IPS-18c (cell line): ENCODE data around the gene CCN5.
"Not testable (repeated sequence)": the region's sequence is repeated elsewhere in the genome, so short reads cannot be mapped to it uniquely, and the experiment has no call there.

Experiments
- H3K4me3 ChIP-seq: 2 replicates; pipeline ENCODE4 v1.7.0; 2013; ENCODE audit warnings: low read depth, mild to moderate bottlenecking, low read length, moderate library complexity; ENCODE audit not compliant: insufficient read depth
- H3K9me3 ChIP-seq: one replicate; pipeline ENCODE4 v1.6.1; 2013; ENCODE audit warnings: mild to moderate bottlenecking, low read length, moderate library complexity; ENCODE audit not compliant: control insufficient read depth, insufficient read depth

The CCN5 gene, protein sequence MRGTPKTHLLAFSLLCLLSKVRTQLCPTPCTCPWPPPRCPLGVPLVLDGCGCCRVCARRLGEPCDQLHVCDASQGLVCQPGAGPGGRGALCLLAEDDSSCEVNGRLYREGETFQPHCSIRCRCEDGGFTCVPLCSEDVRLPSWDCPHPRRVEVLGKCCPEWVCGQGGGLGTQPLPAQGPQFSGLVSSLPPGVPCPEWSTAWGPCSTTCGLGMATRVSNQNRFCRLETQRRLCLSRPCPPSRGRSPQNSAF

DNA sequence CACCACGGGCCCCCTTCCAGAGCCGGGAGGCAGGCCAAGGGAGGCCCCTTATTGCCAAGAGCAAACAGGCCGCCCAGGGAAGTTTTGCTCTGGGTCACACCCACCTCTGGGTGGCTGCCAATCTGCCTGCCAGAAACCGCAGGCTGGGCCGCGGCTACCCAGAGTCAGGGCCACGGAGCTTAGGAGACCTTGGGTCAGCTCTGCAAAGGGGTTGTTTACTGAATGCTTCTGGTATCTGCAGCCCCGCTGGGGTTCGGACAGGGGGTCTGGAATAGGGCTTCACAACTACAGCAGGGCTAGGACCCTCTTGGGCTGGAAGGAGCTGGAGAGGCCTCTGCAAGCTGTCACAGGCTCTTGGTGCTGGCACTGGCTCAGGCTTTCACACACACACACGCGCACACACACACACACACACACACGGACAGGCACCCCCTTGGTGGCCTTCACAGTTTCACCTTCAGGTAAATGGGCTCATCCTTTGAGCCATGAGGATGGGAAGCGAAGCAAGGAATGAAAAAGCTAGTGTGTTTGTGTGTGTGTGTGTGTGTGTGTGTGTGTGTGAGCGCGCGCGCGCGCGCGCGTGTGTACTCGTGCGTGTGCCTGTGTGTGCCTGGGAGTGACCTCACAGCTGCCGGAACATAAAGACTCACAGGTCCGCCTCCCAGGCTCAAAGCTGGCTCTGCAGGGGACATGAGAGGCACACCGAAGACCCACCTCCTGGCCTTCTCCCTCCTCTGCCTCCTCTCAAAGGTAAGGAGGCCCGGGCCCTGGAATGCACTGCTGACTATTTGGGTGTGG, at the start of gene CCN5:
TSS of gene CCN5 (plus strand) at position 669 of the 798 bp plus-strand sequence. CDS start at position 691, 22 bp downstream.
- Histone ChIP-seq H3K4me3 (no peak within 1 kb of the TSS), H3K9me3 (no peaks in the 10 kb centered on the region)

DNA sequence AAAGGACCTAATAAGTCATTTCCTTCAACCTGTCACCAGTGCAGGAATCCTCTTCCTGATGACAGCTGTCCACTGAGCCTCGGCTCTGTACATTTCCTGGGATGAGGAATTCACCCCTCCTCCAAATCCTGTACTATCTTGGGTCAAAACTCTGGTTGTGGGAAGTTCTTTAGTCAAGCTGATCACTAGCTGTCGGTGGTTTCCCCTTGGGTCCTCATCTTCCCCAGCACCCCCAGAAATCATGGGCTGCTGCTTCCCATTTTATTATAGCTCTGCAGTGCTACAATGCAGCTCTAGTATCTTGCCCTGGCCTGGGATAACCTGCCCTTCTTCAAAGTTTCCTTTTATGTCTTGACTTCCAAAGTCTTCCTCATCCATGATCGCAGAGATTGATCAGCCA, 49.1 kb upstream of the CCN5 start:
- no peak overlapping the region for H3K4me3 ChIP-seq

DNA sequence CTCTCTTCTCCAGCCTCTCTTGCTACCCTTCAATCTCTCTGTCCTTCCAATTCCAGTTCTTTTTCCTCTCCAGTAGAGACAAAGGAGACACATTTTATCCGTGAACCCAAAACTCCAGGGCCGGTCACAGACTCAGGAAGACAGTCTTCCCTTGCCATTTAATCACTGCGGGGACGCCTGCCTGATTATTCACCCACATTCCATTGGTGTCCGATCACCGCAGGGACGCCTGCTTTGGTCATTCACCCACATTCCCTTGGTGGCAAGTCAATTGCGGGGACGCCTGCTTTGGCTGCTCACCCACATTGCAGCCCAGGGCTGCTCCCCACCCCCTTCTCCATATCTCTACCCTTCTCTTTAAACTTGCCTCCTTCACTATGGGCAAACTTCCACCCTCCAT, 44.3 kb upstream of the CCN5 start:
- not testable (repeated sequence) for H3K9me3 ChIP-seq, H3K4me3 ChIP-seq

More for the DNA sequence above, 49.1 kb upstream of the CCN5 start:
- no peaks in the 10 kb centered on the region for H3K9me3 ChIP-seq

DNA sequence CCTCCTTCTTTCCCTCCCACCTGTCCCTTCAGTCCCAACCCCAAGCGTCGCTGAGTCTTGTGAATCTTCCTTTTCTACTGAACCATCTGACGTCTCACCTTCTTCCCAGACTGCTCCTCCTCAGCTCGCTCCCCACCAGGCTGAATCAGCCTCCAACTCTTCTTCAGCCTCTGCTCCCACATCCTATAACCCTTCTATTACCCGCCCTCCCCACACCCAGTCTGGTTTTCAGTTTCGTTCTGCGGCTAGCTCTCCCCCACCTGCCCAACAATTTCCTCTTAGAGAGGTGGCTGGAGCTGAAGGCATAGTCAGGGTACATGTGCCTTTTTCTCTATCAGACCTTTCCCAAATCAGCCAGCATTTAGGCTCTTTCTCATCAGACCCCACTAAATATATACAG, 43.6 kb upstream of the CCN5 start:
- not testable (repeated sequence) for H3K9me3 ChIP-seq, H3K4me3 ChIP-seq

DNA sequence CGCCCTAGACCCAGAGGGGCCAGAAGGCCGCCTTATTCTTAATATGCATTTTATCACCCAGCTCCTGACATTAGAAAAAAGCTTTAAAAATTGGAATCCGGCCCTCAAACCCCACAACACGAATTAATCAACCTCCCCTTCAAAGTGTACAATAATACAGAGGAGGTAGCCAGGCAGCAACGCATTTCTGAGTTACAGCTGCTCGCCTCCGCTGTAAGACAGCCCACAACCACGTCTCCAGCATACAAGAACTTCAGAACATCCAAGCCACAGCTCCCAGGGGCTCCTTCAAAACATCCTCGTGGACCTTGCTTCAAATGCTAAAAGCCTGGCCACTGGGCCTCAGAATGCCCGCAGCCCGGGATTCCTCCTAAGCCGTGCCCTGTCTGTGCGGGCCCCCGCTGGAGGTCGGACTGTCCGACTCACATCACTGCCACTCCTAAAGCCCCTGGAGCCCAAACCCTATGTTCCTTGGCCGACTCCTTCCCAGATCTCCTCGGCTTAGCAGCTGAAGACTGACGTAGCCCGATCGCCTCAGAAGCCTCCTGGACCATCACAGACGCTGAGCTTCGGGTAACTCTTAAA, 42.8 kb upstream of the CCN5 start:
- H3K9me3 ChIP-seq, H3K4me3 ChIP-seq: not testable (repeated sequence)

DNA sequence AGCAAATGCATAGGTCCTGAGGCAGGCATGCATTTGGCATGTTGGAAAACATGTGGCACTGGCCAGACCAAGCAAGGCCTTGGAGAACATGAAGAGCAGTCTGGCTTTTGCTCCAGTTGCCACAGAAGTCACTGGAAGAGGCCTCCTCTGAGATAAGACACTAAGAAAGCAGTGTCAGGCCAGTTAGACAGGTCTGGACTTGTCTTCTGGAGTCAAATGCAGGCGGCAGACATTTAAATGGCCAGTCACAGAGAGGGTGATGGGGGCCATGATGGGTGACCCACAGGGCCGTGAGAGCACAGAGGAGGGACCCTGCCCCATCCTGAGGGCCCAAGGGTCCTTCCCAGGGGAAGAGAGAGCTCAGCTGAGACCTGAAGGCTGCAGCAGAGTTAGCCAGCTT, 36.9 kb upstream of the CCN5 start:
- no peak overlapping the region for H3K4me3 ChIP-seq
- no peaks in the 10 kb centered on the region for H3K9me3 ChIP-seq

DNA sequence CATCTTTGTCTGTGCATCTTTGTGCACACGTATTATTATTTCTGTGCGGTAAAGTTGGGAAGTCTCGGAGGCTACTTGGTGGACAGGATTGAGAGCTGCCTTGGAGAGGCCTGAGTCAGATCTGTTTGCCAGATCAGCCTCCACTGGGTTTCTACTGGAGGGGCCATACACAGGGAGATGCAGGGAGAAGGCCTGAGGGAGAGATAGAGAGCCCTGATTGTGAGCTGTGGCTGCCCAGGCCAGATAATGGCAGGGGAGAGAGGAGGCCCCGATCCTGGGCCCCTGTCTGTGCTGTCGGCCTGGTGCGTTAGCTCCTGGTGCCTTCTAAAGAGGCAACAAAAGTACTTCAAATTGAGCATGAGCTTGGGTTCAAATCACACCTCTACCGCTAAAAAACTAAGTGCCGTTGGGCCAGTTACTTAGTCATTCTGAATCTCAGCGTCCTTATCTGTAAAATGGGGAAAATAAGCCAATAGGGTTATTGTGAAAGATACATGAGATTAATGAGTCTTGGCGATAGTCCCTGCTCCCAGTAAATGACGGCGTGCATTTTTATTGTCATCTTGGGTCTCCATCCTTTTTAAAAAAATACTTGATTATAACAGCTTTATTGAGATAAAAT, 36.1 kb upstream of the CCN5 start:
- Histone ChIP-seq H3K9me3 (no peaks in the 10 kb centered on the region), H3K4me3 (no peak overlapping the region)

DNA sequence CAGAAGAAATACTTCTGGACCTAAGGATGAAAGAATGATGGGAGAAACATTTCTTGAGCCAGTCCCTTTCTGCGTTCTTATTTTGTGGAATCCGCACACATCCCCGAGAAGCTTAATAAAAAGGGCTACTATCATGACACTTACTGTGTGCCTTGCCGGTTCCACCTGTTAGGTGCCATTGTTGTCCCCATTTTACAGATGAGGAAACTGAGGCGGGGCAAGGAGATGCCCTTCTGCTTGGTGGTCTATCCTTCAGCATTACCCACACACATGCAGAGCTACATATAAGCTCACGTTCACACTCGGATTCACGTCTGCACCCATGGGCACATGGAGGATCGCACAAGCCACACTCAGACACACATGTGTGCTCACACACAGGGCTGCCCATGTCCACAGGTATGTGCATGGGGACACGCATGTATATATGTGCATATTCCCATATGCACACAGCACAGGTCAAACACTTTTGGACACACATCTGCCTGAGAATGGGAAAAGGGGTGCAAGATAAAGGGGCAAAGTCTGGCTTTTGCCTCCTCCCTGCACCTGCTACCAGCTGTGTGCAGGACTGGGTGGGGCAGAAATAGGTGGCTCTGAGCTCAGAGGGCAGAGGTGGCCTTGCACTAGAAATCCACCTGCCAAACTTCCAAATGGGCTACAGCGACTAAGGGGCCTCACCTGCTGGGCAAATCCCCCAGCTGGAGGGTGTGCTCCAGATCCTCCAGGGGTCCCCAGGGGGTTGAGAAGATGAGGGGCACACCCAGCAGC, 33.2 kb upstream of the CCN5 start:
- H3K9me3 ChIP-seq: no peaks in the 10 kb centered on the region
- H3K4me3 ChIP-seq: no peak overlapping the region

DNA sequence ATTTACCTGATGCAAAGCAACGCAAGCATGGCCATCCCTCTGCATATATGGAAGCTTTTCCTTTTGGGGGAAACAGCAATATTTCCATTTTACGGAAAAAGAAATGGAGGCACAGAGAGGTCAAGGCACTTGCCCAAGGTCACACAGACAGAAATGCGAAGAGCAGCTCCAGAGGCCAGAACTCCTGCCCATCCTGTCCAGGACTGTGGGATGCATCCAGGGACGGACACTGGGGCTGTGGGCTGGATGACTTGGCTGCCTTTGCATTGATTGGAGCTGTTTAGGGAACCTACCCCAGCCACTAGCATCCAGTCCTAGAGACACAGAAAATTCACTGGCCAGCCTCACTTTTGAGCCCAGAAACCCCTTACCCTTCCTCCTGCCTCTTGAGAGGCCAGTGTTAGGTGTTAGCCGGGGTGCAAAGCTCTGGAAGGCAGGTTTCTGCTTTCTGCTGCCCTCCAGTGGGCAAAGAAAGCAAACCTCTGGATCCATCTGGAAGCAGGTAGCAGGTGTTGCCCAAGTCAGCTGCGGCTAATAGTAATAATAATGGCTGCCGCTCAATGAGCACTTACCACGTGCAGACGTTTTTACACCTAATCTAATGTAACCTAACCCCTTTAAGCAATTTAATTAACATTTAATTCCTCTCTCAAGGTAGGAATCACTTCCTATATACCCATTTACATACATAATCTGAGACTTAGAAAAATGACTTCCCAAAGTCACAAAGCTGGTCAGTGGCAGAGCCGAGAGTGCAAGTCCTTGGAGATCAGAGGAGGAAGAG, 31.7 kb upstream of the CCN5 start:
- no peak overlapping the region for H3K4me3 ChIP-seq
- H3K9me3 ChIP-seq: no peaks in the 10 kb centered on the region

DNA sequence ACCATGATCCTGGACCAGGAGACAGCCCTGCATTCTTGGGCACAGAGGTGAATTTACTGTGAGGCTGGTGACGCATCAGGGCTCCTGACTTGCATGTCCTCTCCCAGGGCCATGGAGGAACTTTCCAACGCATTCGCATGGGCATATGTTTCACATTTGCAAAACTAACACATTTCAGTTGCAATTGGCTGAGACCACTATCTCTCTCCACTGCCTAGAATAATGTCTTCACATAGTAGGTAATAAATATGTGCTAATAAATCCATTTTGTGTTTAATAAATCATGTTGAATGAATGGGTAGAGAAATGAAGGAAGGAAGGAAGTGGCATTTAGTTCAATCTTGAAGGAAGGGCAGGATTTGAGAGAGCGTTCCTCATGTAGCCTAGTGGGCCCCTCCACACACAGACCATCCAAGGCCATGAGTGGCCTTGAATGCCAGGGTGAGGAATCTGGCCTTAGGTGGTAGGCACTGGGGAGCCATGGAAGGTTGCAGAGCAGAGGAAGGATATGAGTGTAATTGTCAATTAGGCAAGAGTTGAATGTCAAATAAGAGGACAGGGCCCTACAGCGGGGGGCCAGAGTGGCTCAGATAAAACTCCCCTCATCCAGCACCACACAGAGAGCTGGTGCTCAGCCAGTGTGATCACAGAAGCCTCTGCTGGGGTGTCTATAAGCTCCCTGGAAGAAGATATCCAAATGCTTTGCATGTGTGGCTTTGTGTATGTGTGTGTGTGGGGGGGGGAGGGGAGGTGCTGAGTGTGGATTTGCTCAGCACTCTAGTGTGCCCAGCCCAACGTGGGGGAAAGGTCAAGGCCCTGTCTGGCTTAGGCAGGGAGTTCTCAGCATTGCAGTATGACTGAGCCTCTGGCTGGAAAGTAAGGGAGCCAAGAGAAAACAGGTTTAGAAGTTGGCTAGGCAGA, 30.9 kb upstream of the CCN5 start:
- Histone ChIP-seq H3K4me3 (no peak overlapping the region), H3K9me3 (no peaks in the 10 kb centered on the region)

DNA sequence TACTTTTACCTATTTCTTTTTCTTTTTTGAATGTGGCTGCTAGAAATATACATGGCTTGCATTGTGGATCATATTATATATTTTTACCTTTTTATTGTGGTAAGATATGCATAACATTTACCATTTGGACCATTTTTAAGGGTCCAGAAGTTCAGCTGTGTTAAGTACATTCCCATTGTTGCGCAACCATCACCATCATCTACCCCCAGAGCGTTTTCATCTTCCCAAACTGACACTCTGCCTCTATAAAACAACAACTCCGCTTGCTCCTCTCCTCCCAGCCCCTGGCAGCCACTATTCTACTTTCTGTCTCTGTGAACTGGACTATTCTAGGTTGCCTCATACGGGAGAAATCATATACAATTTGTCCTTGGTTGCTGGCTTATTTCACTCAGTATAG, 28.2 kb upstream of the CCN5 start:
- peaks cover 3% of the 10 kb centered on the region for H3K9me3 ChIP-seq
- H3K4me3 ChIP-seq: no peak overlapping the region

DNA sequence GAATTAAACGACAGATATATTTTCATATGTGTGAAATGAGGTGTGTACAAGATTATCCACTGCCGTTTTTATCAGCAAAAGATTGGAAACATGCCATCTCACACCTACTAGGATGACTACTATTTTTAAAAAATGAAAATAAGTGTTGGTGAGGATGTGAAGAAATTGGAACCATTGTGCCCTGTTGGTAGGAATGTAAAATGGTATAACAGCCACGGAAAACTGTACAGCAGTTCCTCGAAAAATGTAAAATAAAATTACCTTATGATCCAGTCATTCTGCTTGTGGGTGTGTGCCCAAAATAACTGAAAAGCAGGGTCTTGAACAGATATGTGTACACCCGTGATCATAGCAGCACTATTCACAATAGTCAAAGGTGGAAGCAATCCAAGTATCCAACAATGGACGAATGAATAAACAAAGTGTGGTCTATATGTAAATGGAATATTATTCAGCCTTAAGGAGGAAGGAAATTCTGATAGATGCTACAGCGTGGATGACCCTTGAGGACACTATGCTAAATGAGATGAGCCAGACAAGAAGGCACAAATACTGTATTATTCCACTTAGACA, 27.0 kb upstream of the CCN5 start:
- H3K9me3 ChIP-seq: peaks cover 4% of the 10 kb centered on the region
- no peak overlapping the region for H3K4me3 ChIP-seq

DNA sequence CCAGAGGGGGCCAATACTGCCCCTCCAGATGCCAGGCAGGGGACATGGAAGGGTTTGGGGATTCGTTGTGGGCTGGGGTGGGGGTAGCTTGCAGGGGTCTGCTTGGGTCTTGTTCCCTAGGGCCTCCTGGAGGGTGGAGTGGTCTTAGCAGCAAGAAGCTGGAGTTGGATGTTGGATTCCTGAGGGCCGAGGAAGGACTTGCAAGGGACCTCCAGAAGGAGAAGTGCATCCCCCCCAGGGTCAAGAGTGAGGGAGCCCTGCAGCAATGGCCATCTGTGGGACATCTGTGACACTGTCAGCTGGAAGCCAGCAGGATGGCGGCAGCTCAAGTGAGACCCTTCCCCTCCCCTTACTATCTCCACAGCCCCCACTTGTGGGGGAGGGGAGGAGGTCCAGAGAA, 25.4 kb upstream of the CCN5 start:
- peaks cover 4% of the 10 kb centered on the region for H3K9me3 ChIP-seq
- H3K4me3 ChIP-seq: no peak overlapping the region

DNA sequence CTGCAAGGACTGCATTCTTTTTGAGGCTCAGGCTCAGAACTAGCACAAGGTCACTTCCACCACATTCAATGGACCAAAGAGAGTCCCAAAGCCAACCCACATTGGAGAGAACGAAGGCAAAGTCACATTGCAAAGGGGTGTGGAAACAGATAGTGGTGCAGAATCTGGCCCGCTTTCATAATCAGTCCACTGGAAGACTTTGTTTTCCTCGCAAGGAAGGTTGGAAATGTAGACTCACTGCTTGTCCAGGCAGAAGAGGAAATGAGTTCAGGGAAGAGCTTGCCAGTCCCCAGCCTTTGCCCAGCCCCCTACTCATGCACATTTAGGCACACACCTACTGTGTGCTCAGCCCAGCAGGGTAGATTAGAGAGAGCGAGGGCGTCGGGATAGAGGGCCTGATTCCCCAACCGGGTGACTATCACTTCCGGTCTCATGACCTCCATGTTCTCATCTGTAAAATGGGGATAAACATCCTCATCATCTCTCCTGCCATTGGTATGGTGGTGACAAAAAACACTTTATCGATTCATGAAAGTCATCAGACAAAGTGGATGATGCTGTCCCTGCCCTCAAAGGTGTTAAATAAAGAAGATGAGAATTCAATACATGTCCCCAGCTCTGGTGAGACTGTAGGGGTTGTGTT, 24.3 kb upstream of the CCN5 start:
- no peak overlapping the region for H3K4me3 ChIP-seq
- peaks cover 4% of the 10 kb centered on the region for H3K9me3 ChIP-seq
